Lung (tissue), 12 donors: Measurements from ENCODE around the gene NDUFAB1. TPM values are rescaled to one million over a fixed set of nuclear protein-coding genes. Genes with fewer than 3 reads are reported as not detected.

Experiments used
- ATAC-seq: fragments of 200-7000 bp; cut with Tn5 transposase; one replicate; pipeline ENCODE4 v1.9.1; 2020; ENCODE audit warnings: moderate number of reproducible peaks; ENCODE audit not compliant: insufficient read depth, low FRiP score
- DNase-seq, 3 donors: peaks; one replicate each; pipeline ENCODE4 v3.0.0-alpha.2; 2013 to 2017
- H3K27ac ChIP-seq, 2 donors: one replicate each; pipeline ENCODE4 v1.5.1; 2013; ENCODE audit warnings: mild to moderate bottlenecking in 2 of 2, moderate library complexity in 2 of 2, control low read depth in 1 of 2, inconsistent platforms in 1 of 2, low read depth in 1 of 2, low read length in 1 of 2
- H3K27me3 ChIP-seq, 3 donors: one replicate each; pipeline ENCODE4 v1.5.1; 2013; ENCODE audit warnings: low read length in 2 of 3; ENCODE audit not compliant: control insufficient read depth in 3 of 3, insufficient read depth in 3 of 3
- H3K36me3 ChIP-seq, 4 donors: one replicate each; pipeline ENCODE4 v1.5.1; 2013; ENCODE audit warnings: low read length in 4 of 4, mild to moderate bottlenecking in 1 of 4, moderate library complexity in 1 of 4; ENCODE audit not compliant: control insufficient read depth in 4 of 4, insufficient read depth in 4 of 4
- H3K4me1 ChIP-seq, 5 donors: one replicate each; pipeline ENCODE4 v1.5.1; 2013; ENCODE audit warnings: low read length in 5 of 5, mild to moderate bottlenecking in 2 of 5, moderate library complexity in 1 of 5; ENCODE audit not compliant: control insufficient read depth in 5 of 5, insufficient read depth in 5 of 5
- H3K4me3 ChIP-seq: one replicate; pipeline ENCODE4 v1.5.1; 2013; ENCODE audit warnings: mild to moderate bottlenecking, control low read depth, moderate library complexity
- H3K9ac ChIP-seq, 2 donors: one replicate each; pipeline ENCODE4 v1.5.1; 2013; ENCODE audit warnings: low read length in 2 of 2, control low read depth in 1 of 2; ENCODE audit not compliant: insufficient read depth in 1 of 2
- H3K9me3 ChIP-seq, 4 donors: one replicate each; pipeline ENCODE4 v1.5.1; 2013; ENCODE audit warnings: low read length in 3 of 4, mild to moderate bottlenecking in 1 of 4, moderate library complexity in 1 of 4; ENCODE audit not compliant: control insufficient read depth in 4 of 4, insufficient read depth in 3 of 4
- WGBS, 2 donors: extraction: QIAGEN DNeasy Blood & Tissue Kit; methylation state at CpG; one replicate each; pipeline ENCODE4 v1.1.7; 2013; 5-methylcytosine and 5-hydroxymethylcytosine counted together
- polyA plus RNA-seq, 2 donors: library from polyadenylated mRNA; stranded (reverse); fragments of 200-250 nt; gene quantifications; one replicate each; pipeline ENCODE4 v1.2.1, GENCODE V29; 2013
- total RNA-seq, 2 donors: library from RNA; depleted of rRNA in 1 of 2; stranded (reverse); fragments of >200 nt in 1 of 2; gene quantifications; one replicate each; pipeline ENCODE4 v1.2.1, GENCODE V29; 2014 to 2021
- TF ChIP-seq, protein P1 (sequence below): IDR thresholded peaks from 2 replicates; pipeline ENCODE4 v1.5.1; 2012; ENCODE audit warnings: mild to moderate bottlenecking; ENCODE audit errors: control extremely low read depth, extremely low read depth
- donor health status: control.
- donor health status: control.
- donor health status: Bipolar disorder and iron deficiency.
- donor health status: healthy.
- donor health status: DM: yes; HTN: yes; CAD: no.

NDUFAB1 gene
- total and polyA plus RNA-seq, 4 donors, result 67.4 to 127 (median 90.1) TPM

DNA sequence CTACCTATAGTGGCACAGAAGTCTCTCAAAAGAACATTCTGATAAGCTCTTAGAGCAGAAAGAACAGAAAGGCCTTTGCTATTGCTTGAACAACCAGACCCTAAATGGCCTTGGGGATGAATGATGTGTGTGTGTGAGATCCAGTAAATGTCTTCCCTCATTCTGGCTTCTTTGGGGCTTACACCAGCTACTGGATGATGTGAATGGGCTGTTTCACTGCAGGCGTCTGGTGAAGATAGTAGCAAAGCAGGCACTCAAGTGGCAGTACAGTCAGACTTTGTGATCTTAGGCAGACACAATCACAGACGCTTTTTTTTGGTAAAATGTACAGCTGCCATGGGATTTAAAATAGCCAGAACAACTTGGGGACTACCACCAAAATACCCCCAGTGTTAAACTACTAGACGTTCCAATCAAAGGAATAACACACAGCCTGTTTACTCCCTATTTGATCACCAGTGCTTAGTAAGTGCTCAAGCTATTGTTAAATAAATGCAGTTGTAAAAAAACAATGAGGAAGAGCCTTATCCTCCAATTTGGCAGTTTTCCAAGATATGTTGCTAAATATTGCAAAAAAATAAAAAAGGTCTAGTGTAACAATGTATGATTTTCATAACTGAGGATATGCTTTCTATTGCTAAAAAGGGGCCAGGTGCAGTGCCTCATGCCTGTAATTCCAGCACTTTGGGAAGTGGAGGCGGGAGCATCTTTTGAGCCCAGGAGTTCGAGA lies 17.9 kb downstream of the NDUFAB1 start:
- Histone ChIP-seq H3K27ac (no peak overlapping the region), H3K9ac (no peak overlapping the region), H3K36me3 (peaks cover 12 to 24% (median 21%) of the 10 kb centered on the region in 4 donors), H3K4me3 (no peak overlapping the region), H3K4me1 (peaks cover 0 to 4% (median 0%) of the 10 kb centered on the region in 5 donors), H3K9me3 (no peaks in the 10 kb centered on the region), H3K27me3 (no peaks in the 10 kb centered on the region)
- DNase-seq (peak in 2 of 3 donors; percentile 66), ATAC-seq (no peak)
- WGBS, 2 donors, result 66 to 74% methylated on average over 5 of the region's 5 CpGs
- TF ChIP-seq, protein P1, sequence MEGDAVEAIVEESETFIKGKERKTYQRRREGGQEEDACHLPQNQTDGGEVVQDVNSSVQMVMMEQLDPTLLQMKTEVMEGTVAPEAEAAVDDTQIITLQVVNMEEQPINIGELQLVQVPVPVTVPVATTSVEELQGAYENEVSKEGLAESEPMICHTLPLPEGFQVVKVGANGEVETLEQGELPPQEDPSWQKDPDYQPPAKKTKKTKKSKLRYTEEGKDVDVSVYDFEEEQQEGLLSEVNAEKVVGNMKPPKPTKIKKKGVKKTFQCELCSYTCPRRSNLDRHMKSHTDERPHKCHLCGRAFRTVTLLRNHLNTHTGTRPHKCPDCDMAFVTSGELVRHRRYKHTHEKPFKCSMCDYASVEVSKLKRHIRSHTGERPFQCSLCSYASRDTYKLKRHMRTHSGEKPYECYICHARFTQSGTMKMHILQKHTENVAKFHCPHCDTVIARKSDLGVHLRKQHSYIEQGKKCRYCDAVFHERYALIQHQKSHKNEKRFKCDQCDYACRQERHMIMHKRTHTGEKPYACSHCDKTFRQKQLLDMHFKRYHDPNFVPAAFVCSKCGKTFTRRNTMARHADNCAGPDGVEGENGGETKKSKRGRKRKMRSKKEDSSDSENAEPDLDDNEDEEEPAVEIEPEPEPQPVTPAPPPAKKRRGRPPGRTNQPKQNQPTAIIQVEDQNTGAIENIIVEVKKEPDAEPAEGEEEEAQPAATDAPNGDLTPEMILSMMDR, result no peak

DNA sequence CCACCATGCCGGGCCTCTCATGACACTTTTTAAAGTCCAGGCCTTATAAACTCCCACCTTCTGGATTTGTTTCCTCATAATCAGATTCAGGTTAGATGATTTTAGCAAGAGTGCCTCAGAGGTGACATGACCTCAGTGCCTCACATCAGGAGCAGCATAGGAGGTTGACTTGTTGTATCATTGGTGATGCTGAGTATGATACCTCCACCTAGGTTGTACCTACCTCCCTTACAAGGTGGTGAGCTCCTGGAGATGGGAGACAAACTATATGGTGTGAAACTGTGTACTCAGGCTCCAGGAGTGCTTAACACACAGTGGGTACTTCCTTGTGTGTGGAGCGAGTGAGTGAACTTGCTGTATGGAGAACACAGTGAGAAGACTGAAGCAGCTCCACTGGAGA lies 18.6 kb downstream of the NDUFAB1 start:
- Histone ChIP-seq H3K27me3 (no peaks in the 10 kb centered on the region), H3K4me1 (peaks cover 0 to 4% (median 0%) of the 10 kb centered on the region in 5 donors), H3K27ac (no peak overlapping the region), H3K4me3 (no peak overlapping the region), H3K36me3 (peaks cover 12 to 30% (median 26%) of the 10 kb centered on the region in 4 donors), H3K9me3 (no peaks in the 10 kb centered on the region), H3K9ac (no peak overlapping the region)
- no peak for ATAC-seq
- TF ChIP-seq, protein P1, result no peak
- WGBS, 2 donors, result 88 to 98% methylated on average over 2 of the region's 2 CpGs
- no peak for DNase-seq

DNA sequence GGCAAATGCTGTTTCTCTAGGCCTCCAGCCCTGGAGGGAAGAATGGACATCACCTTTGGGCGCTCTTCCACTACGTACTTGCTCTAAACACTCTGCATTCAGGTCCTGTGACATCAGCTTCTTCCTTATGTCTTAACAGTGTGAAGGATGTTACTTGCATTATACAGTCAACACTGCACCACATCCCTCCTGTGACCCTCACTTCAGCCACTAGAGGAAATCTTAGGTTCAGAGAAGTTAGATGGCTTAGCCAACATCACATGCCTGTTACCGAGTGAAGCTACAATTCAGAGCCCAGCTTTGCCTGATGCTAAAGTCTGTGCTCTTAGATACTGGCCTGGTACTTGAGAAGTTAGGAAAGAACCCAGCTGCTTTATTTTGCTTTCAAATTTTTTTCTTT lies 20.3 kb downstream of the NDUFAB1 start:
- Histone ChIP-seq H3K9me3 (no peaks in the 10 kb centered on the region), H3K4me3 (no peak overlapping the region), H3K9ac (no peak overlapping the region), H3K27me3 (no peaks in the 10 kb centered on the region), H3K4me1 (peaks cover 0 to 4% (median 0%) of the 10 kb centered on the region in 5 donors), H3K27ac (no peak overlapping the region), H3K36me3 (peaks cover 24 to 36% (median 30%) of the 10 kb centered on the region in 4 donors)
- 85 to 92% methylated on average over 3 of the region's 3 CpGs for WGBS, 2 donors
- TF ChIP-seq, protein P1, result no peak
- ATAC-seq, result no peak
- DNase-seq, result no peak
